HG02885 (cell line): ENCODE results near the gene IGSF6.
"Not testable (repeated sequence)": the region's sequence is repeated elsewhere in the genome, so short reads cannot be mapped to it uniquely, and the experiment has no call there.

Experiments used
- ATAC-seq: cut with Tn5 transposase; IDR thresholded peaks from one replicate; pipeline ENCODE4 v1.9.1; 2021; ENCODE audit warnings: mild to moderate bottlenecking; ENCODE audit not compliant: unreplicated experiment, poor library complexity

Gene IGSF6, protein sequence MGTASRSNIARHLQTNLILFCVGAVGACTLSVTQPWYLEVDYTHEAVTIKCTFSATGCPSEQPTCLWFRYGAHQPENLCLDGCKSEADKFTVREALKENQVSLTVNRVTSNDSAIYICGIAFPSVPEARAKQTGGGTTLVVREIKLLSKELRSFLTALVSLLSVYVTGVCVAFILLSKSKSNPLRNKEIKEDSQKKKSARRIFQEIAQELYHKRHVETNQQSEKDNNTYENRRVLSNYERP

DNA sequence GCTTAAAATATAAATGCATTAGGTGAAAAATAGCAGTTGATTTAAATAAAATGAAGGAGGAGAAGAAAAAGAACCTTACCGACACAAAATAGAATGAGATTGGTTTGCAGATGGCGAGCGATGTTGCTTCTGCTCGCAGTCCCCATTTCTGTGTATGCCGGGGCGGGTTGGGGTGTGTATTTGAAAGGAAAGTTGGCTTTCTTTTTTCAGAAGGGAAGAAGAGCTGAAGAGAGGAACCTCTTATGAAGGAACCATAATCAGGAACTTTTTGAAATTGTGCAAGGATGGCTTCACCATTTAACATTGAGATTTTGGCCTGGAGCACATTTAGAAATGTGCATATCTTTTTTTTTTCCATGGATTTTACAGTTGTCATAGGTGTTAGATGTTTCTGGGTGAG, at the start of gene IGSF6:
IGSF6 (minus strand) TSS at position 156 of the 400 bp plus-strand sequence; CDS start at position 146, 10 bp downstream.
- ATAC-seq: no peak

- ATAC-seq: no peak
These were observed 48.9 kb upstream of the IGSF6 start for GRCh38 chr16:21701271-21701670.

GRCh38 chr16:21698169-21699032, 46.0 kb upstream of the IGSF6 start:
- ATAC-seq: no peak

DNA sequence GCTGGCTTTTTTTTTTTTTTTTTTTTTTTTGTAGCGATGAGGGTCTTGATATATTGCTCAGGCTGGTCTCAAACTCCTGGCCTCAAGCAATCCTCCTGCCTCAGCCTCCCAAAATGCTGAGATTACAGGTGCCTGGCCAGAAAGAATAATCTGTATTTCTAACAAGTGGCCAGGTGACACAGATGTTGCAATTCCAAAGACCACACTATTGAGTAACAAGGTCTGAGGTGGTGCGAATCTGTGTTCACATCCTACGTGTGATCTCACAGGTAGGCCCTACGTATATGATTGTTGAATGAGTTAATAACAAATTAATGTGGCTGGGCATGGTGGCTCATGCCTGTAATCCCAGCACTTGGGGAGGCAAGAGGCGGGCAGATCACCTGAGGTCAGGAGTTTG, 44.6 kb upstream of the IGSF6 start:
- no peak for ATAC-seq

DNA sequence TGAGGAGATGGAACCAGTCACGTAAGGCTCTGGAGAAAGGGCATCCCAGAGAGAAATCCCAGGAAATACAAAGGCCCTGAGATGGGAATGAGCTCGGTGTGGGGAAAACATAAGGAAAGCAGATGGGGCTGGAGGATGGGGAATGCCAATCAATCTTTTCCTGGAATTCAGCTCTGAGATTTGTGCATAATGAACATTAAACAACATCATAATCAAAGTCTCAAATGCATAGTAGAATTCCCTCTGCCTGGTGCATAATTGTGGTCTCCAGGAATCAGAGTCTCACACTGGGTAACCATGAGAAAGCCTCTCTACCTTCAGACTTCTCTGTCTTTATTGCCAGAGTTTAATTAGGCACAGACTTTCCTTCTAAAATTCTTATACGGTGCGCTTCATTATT, 42.2 kb upstream of the IGSF6 start:
- no peak for ATAC-seq

DNA sequence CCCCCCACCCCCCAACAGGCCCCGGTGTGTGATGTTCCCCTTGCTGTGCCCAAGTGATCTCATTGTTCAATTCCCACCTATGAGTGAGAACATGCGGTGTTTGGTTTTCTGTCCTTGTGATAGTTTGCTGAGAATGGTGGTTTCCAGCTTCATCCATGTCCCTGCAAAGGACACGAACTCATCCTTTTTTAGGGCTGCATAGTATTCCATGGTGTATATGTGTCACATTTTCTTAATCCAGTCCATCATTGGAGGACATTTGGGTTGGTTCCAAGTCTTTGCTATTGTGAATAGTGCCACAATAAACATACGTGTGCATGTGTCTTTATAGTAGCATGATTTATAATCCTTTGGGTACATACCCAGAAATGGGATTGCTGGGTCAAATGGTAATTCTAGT, 38.6 kb upstream of the IGSF6 start:
- not testable (repeated sequence) for ATAC-seq

DNA sequence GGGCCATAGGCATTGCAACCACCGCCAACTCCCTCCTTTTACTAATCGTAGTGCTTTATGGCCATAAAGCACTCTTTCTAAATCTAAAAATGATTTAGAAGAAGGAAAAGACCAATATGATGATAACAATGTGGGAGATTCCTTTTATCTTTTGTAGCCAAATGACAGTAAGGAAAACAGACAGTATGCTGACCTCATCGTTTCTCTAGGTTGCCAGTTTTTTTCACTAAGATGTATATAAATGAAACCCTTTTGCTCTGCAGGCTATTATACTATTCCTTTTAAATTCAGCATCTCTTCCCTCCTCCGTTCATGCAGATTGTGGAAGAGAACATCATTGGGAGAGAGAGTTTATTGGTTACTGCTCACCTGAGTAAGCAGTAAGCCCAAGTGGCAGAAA, 36.7 kb upstream of the IGSF6 start:
- ATAC-seq: no peak

- no peak for ATAC-seq
These were observed 32.6 kb upstream of the IGSF6 start for GRCh38 chr16:21685034-21685455.

DNA sequence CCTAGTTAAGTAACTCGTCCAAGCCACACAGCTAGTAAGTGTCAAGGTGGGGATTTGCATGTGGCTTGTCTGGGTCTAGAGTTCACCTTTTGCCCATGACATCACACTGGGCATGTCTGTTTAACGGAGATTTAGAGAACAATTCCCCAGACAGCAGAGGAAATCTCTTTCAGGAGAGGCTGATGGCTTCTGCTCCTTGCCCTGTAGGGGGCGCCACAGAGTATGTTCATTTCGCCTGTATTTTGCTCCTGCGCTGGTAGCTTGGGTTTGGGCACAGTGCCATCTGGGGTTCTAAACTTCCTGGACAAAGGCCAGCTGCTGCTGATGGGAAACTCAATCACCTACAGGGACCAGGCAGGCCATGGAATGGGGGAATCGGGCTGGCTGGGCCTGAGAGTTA, 31.8 kb upstream of the IGSF6 start:
- ATAC-seq: no peak

GRCh38 chr16:21683184-21683583, 30.8 kb upstream of the IGSF6 start:
- no peak for ATAC-seq

DNA sequence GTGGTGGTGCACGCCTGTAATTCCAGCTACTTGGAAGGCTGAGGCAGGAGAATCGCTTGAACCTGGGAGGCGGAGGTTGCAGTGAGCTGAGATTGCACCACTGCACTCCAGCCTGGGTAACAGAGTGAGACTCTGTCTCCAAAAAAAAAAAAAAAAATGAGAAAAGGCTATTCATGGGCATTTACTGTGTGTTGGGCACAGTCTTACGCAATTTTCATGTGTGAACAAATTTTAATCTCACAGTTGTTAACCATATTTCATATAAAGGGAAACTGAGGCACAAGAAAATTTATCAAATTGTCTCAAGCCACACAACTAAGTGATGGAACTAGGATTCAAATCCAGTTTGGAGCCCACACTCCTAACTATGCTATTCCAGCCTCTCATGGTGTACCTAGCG, 28.3 kb upstream of the IGSF6 start:
- not testable (repeated sequence) for ATAC-seq

GRCh38 chr16:21674456-21674855, 22.0 kb upstream of the IGSF6 start:
- ATAC-seq: not testable (repeated sequence)

- ATAC-seq: no peak
These were observed 21.1 kb upstream of the IGSF6 start for GRCh38 chr16:21673469-21673868.

DNA sequence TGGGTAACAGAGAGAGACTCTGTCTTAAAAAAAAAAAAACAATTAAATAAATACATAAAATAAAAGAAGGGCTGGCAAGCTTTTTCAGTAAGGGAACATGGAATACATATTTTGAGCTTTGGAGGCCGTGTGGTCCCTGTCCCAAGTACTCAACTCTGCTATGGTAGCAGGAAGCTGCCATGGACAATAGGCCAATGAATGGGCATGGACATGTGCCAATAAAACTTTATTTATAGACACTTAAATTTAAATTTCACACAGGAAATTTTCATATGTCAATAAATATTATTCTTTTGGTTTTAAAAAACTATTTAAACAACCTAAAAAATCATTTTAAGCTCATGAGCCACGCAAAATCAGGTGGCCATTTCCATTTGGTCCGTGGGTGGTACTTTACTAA, 15.2 kb upstream of the IGSF6 start:
- ATAC-seq: no peak

DNA sequence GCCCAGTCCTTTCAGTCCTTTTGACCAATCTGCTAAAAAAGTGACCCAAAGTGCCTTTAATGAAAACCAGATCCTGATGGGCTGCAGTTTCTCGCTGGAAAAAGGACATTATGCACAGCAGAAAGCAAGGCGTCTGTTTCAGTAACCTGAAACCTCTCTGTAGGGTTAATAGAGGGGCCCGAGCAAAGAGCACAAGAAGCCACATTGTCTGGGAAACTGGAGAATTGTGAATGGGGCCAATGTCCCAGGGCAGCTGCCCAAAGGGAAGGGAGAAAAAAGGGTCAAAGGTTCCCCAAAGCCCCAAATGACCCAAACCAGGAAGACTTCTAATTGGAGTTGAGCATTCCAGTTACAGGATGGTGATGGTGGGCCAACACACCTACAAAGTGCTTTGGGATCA, 14.4 kb upstream of the IGSF6 start:
- no peak for ATAC-seq

GRCh38 chr16:21664801-21665492, 12.5 kb upstream of the IGSF6 start:
- ATAC-seq: no peak

- no peak for ATAC-seq
These were observed 11.7 kb upstream of the IGSF6 start, which contains the start of gene OTOA for GRCh38 chr16:21663889-21664647. Gene OTOA, plus strand, starts transcription at chr16:21663968. Its CDS starts 14,547 bp downstream, at chr16:21678515.

- ATAC-seq: no peak
These were observed 6.7 kb upstream of the IGSF6 start for GRCh38 chr16:21659124-21659523.

DNA sequence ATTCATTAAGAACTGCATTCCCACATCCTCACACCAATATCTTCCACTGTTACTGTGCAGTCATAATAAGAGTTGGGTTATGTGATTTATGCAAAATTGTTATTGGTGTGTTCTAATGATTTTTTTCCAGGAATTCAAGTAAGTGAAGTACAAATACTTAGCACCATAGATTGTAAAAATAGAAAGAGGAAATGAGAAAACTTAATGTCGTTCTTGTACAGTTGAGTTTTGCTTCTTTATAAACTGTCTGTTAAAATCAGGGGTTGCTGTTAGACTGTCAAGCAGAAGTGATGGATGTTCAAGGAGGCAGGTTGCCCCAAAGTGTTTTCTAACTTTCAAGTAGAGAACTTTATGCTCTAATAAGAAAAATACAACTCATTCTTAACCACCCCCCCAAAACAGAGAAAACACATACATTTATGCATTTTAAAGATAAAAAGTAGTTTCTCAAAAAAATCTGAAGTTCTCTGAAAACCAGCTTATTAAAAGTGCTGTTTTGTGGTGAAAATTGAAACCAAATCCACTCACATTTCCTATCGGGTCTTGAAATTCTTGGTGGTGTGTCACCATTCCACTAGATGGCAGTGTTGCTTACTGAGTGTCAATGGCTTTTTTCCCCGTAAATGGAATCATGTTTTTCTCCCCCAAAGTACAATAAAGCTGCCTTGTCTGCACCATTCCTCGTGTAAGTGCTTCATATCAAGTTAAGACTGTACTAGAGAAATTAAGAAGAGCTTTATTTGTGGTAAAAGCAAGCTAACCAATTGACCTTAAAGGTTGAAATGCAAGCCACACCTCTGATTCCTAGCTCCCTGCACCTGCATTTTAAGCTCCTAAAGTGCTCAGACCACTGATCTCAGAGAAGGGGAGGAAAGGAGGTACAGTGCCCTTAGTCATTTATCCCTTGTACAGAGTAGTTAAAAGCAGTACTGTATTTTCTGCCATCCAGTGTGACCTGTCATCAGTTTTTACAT, 4.7 kb upstream of the IGSF6 start:
- no peak for ATAC-seq
